ENCODE results near the gene STEAP3. TPM values are rescaled to one million over a fixed set of nuclear protein-coding genes. Genes with fewer than 3 reads are reported as not detected.
"Not testable (repeated sequence)": the region's sequence is repeated elsewhere in the genome, so short reads cannot be mapped to it uniquely, and the experiment has no call there.

Gene STEAP3
- total RNA-seq, 1 donor from 2014 or later: 38.8 TPM

DNA sequence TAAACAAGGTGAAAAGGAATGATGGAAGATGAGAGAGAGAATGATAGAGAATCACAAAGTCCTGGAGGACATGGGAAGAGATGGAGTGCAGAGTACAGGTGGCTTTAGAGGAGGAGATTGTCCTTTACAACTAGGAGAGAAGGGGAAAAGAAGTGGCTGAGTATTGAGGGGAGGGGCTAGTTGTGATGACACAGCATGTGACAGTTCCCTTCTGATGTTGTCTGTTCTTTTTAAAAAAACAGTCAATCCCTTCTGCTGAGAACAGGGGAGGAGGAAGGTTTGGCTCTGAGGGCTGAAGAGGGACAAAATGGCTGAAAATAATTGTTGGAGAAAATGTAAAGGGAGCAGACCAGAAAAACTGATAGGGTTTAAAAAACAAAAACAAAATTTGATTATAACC is 44.0 kb downstream of the STEAP3 start:
- peaks cover 6% of the 10 kb centered on the region for H3K27me3 Mint-ChIP-seq (ENCODE audit: low read depth, unreplicated experiment)

DNA sequence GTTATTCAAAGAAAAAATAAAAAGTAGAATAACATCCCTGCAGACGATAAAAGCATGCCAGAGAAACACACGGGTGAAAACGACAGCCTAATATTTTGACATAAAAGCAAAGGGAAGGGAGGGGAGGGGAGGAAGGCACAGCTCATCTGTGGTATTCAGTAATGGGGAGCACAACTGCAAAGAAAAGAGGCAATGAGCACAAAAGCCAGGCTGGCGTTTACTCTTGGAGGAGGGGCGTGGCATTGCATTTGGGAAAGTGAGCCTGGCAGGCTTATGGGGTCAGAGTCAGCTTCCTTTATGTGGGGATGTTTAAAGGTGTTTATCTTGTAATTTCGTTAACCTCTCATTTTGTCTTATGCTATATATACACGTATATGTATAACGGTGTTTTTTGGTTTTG is 53.2 kb downstream of the STEAP3 start:
- no peak for DNase-seq (ENCODE audit: low read depth)
- no peak overlapping the region for H3K4me3 Mint-ChIP-seq (ENCODE audit: unreplicated experiment)
- H3K9me3 Mint-ChIP-seq (ENCODE audit: unreplicated experiment): peaks cover 1% of the 10 kb centered on the region
- Histone ChIP-seq H3K27ac (ENCODE audit: low read depth, low read length) (no peak overlapping the region), H3K4me3 (ENCODE audit: insufficient read depth, low read depth, low read length) (no peak overlapping the region), H3K27me3 (ENCODE audit: insufficient read depth, low read length) (no peaks in the 10 kb centered on the region), H3K79me2 (ENCODE audit: insufficient read depth, low read length) (no peaks in the 10 kb centered on the region), H3K9ac (ENCODE audit: low read length) (no peak overlapping the region), H2AFZ (ENCODE audit: low read depth, low read length) (no peak overlapping the region), H3K36me3 (ENCODE audit: insufficient read depth, low read length) (no peaks in the 10 kb centered on the region), H3K4me1 (ENCODE audit: insufficient read depth, low read length) (no peaks in the 10 kb centered on the region), H4K20me1 (ENCODE audit: insufficient read depth, low read length) (no peaks in the 10 kb centered on the region), H3K9me3 (ENCODE audit: insufficient read depth, low read depth, low read length) (no peaks in the 10 kb centered on the region), H3K4me2 (ENCODE audit: low read length) (no peak overlapping the region)
- peaks cover 6% of the 10 kb centered on the region for H3K27me3 Mint-ChIP-seq (ENCODE audit: low read depth, unreplicated experiment)
- H3K4me1 Mint-ChIP-seq (ENCODE audit: low read depth, unreplicated experiment): no peaks in the 10 kb centered on the region
- TF ChIP-seq, protein P1, sequence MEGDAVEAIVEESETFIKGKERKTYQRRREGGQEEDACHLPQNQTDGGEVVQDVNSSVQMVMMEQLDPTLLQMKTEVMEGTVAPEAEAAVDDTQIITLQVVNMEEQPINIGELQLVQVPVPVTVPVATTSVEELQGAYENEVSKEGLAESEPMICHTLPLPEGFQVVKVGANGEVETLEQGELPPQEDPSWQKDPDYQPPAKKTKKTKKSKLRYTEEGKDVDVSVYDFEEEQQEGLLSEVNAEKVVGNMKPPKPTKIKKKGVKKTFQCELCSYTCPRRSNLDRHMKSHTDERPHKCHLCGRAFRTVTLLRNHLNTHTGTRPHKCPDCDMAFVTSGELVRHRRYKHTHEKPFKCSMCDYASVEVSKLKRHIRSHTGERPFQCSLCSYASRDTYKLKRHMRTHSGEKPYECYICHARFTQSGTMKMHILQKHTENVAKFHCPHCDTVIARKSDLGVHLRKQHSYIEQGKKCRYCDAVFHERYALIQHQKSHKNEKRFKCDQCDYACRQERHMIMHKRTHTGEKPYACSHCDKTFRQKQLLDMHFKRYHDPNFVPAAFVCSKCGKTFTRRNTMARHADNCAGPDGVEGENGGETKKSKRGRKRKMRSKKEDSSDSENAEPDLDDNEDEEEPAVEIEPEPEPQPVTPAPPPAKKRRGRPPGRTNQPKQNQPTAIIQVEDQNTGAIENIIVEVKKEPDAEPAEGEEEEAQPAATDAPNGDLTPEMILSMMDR (IDR thresholded peaks at IDR 0.05; ENCODE audit: insufficient read depth, low read depth, low read length): no peak
- TF ChIP-seq EZH2 (IDR thresholded peaks at IDR 0.05; ENCODE audit: insufficient read depth, low read length): no peak
- no peak overlapping the region for H3K27ac Mint-ChIP-seq (ENCODE audit: unreplicated experiment)
- no peak for FAIRE-seq
- H3K36me3 Mint-ChIP-seq (ENCODE audit: low read depth, unreplicated experiment): peaks cover 2% of the 10 kb centered on the region

More for the DNA sequence above, 44.0 kb downstream of the STEAP3 start:
- FAIRE-seq: no peak
- no peaks in the 10 kb centered on the region for H4K20me1 ChIP-seq (ENCODE audit: insufficient read depth, low read length)
- H3K9me3 ChIP-seq (ENCODE audit: insufficient read depth, low read depth, low read length): no peaks in the 10 kb centered on the region
- H3K36me3 ChIP-seq (ENCODE audit: insufficient read depth, low read length): no peaks in the 10 kb centered on the region
- DNase-seq (ENCODE audit: low read depth): no peak
- Mint-ChIP-seq H3K36me3 (ENCODE audit: low read depth, unreplicated experiment) (peaks cover 21% of the 10 kb centered on the region), H3K27ac (ENCODE audit: unreplicated experiment) (no peak overlapping the region), H3K9me3 (ENCODE audit: unreplicated experiment) (peaks cover 1% of the 10 kb centered on the region), H3K4me3 (ENCODE audit: unreplicated experiment) (no peak overlapping the region), H3K4me1 (ENCODE audit: low read depth, unreplicated experiment) (peaks cover 3% of the 10 kb centered on the region)
- no peaks in the 10 kb centered on the region for H3K4me1 ChIP-seq (ENCODE audit: insufficient read depth, low read length)
- no peak overlapping the region for H3K4me3 ChIP-seq (ENCODE audit: insufficient read depth, low read depth, low read length)
- no peak overlapping the region for H3K27ac ChIP-seq (ENCODE audit: low read depth, low read length)
- no peak for TF ChIP-seq EZH2 (IDR thresholded peaks at IDR 0.05; ENCODE audit: insufficient read depth, low read length)
- TF ChIP-seq, protein P1 (IDR thresholded peaks at IDR 0.05; ENCODE audit: insufficient read depth, low read depth, low read length): no peak
- H3K27me3 ChIP-seq (ENCODE audit: insufficient read depth, low read length): no peaks in the 10 kb centered on the region
- no peaks in the 10 kb centered on the region for H3K79me2 ChIP-seq (ENCODE audit: insufficient read depth, low read length)
- H3K9ac ChIP-seq (ENCODE audit: low read length): no peak overlapping the region
- H2AFZ ChIP-seq (ENCODE audit: low read depth, low read length): no peak overlapping the region
- H3K4me2 ChIP-seq (ENCODE audit: low read length): no peak overlapping the region

DNA sequence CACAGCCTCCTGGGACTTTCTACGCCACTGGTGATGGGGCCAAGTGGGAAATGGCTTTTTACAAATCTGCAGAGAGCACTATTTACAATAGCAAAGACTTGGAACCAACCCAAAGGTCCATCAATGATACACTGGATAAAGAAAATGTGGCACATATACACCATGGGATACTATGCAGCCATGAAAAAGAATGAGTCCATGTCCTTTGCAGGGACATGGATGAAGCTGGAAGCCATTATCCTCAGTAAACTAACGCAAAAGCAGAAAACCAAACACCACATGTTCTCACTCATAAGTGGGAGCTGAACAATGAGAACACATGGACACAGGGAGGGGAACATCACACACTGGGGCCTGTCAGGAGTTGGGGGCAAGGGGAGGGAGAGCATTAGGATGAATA is 54.8 kb downstream of the STEAP3 start:
- not testable (repeated sequence) for H3K36me3 ChIP-seq (ENCODE audit: insufficient read depth, low read length); H3K27me3 Mint-ChIP-seq (ENCODE audit: low read depth, unreplicated experiment); H3K9me3 ChIP-seq (ENCODE audit: insufficient read depth, low read depth, low read length); H3K4me2 ChIP-seq (ENCODE audit: low read length); H3K79me2 ChIP-seq (ENCODE audit: insufficient read depth, low read length); H3K4me3 Mint-ChIP-seq (ENCODE audit: unreplicated experiment); H3K27ac ChIP-seq (ENCODE audit: low read depth, low read length); H2AFZ ChIP-seq (ENCODE audit: low read depth, low read length); H3K4me3 ChIP-seq (ENCODE audit: insufficient read depth, low read depth, low read length); DNase-seq (ENCODE audit: low read depth); H3K36me3 Mint-ChIP-seq (ENCODE audit: low read depth, unreplicated experiment); H4K20me1 ChIP-seq (ENCODE audit: insufficient read depth, low read length); H3K9me3 Mint-ChIP-seq (ENCODE audit: unreplicated experiment); H3K4me1 ChIP-seq (ENCODE audit: insufficient read depth, low read length); FAIRE-seq; H3K4me1 Mint-ChIP-seq (ENCODE audit: low read depth, unreplicated experiment); H3K27ac Mint-ChIP-seq (ENCODE audit: unreplicated experiment); H3K27me3 ChIP-seq (ENCODE audit: insufficient read depth, low read length); H3K9ac ChIP-seq (ENCODE audit: low read length)

Data from astrocyte (in vitro differentiated cells and primary cell).